NCI-H748 (cell line): Measurements from ENCODE around the gene CTNNBL1.
A peak's percentile ranks its signal among the peaks of the same experiment; 100 is the strongest.

Source experiments
- DNase-seq: peaks from one replicate; lab custom pipeline; 2025; ENCODE audit not compliant: unreplicated experiment; lab: John Stamatoyannopoulos, UW

CTNNBL1 gene

GRCh38 chr20:37875460-37876175 lies 181.8 kb downstream of the CTNNBL1 start:
- no peak for DNase-seq

- no peak for DNase-seq
Observed at GRCh38 chr20:37876863-37877262, 183.0 kb downstream of the CTNNBL1 start.

- no peak for DNase-seq
Observed at GRCh38 chr20:37877832-37878772, 184.3 kb downstream of the CTNNBL1 start.

GRCh38 chr20:37878835-37879599 lies 185.2 kb downstream of the CTNNBL1 start:
- DNase-seq, result peak; percentile 30

- DNase-seq, result no peak
Observed at GRCh38 chr20:37879843-37880242, 186.0 kb downstream of the CTNNBL1 start.

- peak; percentile 81 for DNase-seq
Observed at GRCh38 chr20:37880726-37881591, 187.1 kb downstream of the CTNNBL1 start.

- DNase-seq, result no peak
Observed at GRCh38 chr20:37881601-37882343, 187.9 kb downstream of the CTNNBL1 start.

GRCh38 chr20:37882961-37883712 lies 189.3 kb downstream of the CTNNBL1 start:
- DNase-seq, result no peak

GRCh38 chr20:37885042-37885441 lies 191.2 kb downstream of the CTNNBL1 start:
- no peak for DNase-seq

GRCh38 chr20:37885593-37886503 lies 192.0 kb downstream of the CTNNBL1 start:
- DNase-seq, result no peak

- DNase-seq, result no peak
Observed at GRCh38 chr20:37886851-37887297, 193.0 kb downstream of the CTNNBL1 start.

GRCh38 chr20:37888641-37889040 lies 194.8 kb downstream of the CTNNBL1 start:
- no peak for DNase-seq

- DNase-seq, result no peak
Observed at GRCh38 chr20:37890108-37890507, 196.3 kb downstream of the CTNNBL1 start.

- peak; percentile 14 for DNase-seq
Observed at GRCh38 chr20:37890643-37891042, 196.8 kb downstream of the CTNNBL1 start.

GRCh38 chr20:37892001-37892400 lies 198.2 kb downstream of the CTNNBL1 start:
- DNase-seq, result no peak

- no peak for DNase-seq
Observed at GRCh38 chr20:37893566-37894241, 199.9 kb downstream of the CTNNBL1 start.

GRCh38 chr20:37894454-37894853 lies 200.6 kb downstream of the CTNNBL1 start:
- no peak for DNase-seq
